ENCODE data around the gene MYO18B.

MYO18B gene

GRCh38 chr22:25898707-25899365, 156.8 kb downstream of the MYO18B start:
- Histone ChIP-seq H3K27me3 (ENCODE audit: low read length) (no peaks in the 10 kb centered on the region), H3K79me2 (ENCODE audit: insufficient read depth, low read length) (no peaks in the 10 kb centered on the region), H3K9me3 (ENCODE audit: insufficient read depth, low read length) (no peaks in the 10 kb centered on the region), H3K9ac (ENCODE audit: low read length) (no peak overlapping the region), H4K20me1 (ENCODE audit: low read depth, low read length) (no peaks in the 10 kb centered on the region), H3F3A (ENCODE audit: insufficient read depth) (no peaks in the 10 kb centered on the region), H2AFZ (ENCODE audit: low read depth, low read length, severe bottlenecking) (no peak overlapping the region), H3K27ac (ENCODE audit: low read depth, low read length) (no peak overlapping the region), H3K9me2 (replicated peaks; ENCODE audit: insufficient read depth, low read length) (no peaks in the 10 kb centered on the region), H3K4me2 (ENCODE audit: low read depth, low read length, poor library complexity, severe bottlenecking) (no peak overlapping the region), H3K36me3 (ENCODE audit: low read length) (no peaks in the 10 kb centered on the region), H3K4me3 (ENCODE audit: insufficient read depth, low read length, poor library complexity, severe bottlenecking) (no peak overlapping the region)
- peak; percentile 20 for TF ChIP-seq CTCF (IDR thresholded peaks at IDR 0.05; ENCODE audit: insufficient read depth, low read length, poor library complexity, severe bottlenecking)
- TF ChIP-seq EZH2phosphoT487 (conservative IDR thresholded peaks at IDR 0.05; ENCODE audit: low read length): no peak

DNA sequence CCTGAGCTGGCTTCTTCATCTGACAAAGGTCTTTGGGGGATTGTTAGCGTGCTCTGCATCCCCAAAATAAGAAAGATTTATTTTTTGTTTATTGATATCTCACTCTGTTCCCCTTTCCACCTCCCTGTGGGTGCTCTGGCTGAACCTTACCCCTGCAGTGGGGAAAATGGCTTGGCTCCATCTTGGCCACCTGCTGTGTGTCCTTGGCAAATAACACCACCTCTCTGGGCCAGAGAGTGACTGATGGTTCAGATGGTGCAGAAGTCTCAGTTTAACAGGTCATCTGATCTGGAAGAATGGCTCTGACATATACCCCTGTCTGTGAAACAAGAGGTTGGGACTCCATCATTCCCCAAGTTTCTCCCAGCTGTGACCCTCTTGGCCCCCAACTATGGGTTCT, 157.6 kb downstream of the MYO18B start:
- Histone ChIP-seq H2AFZ (ENCODE audit: low read depth, low read length, severe bottlenecking) (no peak overlapping the region), H3K4me3 (ENCODE audit: insufficient read depth, low read length, poor library complexity, severe bottlenecking) (no peak overlapping the region), H3K79me2 (ENCODE audit: insufficient read depth, low read length) (no peaks in the 10 kb centered on the region), H4K20me1 (ENCODE audit: low read depth, low read length) (no peaks in the 10 kb centered on the region), H3K27ac (ENCODE audit: low read depth, low read length) (no peak overlapping the region), H3K27me3 (ENCODE audit: low read length) (no peaks in the 10 kb centered on the region), H3K9me3 (ENCODE audit: insufficient read depth, low read length) (no peaks in the 10 kb centered on the region), H3F3A (ENCODE audit: insufficient read depth) (no peaks in the 10 kb centered on the region), H3K4me2 (ENCODE audit: low read depth, low read length, poor library complexity, severe bottlenecking) (no peak overlapping the region), H3K36me3 (ENCODE audit: low read length) (no peaks in the 10 kb centered on the region), H3K9ac (ENCODE audit: low read length) (no peak overlapping the region), H3K9me2 (replicated peaks; ENCODE audit: insufficient read depth, low read length) (no peaks in the 10 kb centered on the region)
- TF ChIP-seq EZH2phosphoT487 (conservative IDR thresholded peaks at IDR 0.05; ENCODE audit: low read length) (no peak), CTCF (IDR thresholded peaks at IDR 0.05; ENCODE audit: insufficient read depth, low read length, poor library complexity, severe bottlenecking) (no peak)

- Histone ChIP-seq H3K27ac (ENCODE audit: low read depth, low read length) (no peak overlapping the region), H2AFZ (ENCODE audit: low read depth, low read length, severe bottlenecking) (no peak overlapping the region), H3K9me3 (ENCODE audit: insufficient read depth, low read length) (no peaks in the 10 kb centered on the region), H3K27me3 (ENCODE audit: low read length) (no peaks in the 10 kb centered on the region), H3K9me2 (replicated peaks; ENCODE audit: insufficient read depth, low read length) (no peaks in the 10 kb centered on the region), H4K20me1 (ENCODE audit: low read depth, low read length) (no peaks in the 10 kb centered on the region), H3K36me3 (ENCODE audit: low read length) (no peaks in the 10 kb centered on the region), H3K9ac (ENCODE audit: low read length) (no peak overlapping the region), H3K4me3 (ENCODE audit: insufficient read depth, low read length, poor library complexity, severe bottlenecking) (no peak overlapping the region), H3K79me2 (ENCODE audit: insufficient read depth, low read length) (no peaks in the 10 kb centered on the region), H3K4me2 (ENCODE audit: low read depth, low read length, poor library complexity, severe bottlenecking) (no peak overlapping the region), H3F3A (ENCODE audit: insufficient read depth) (no peaks in the 10 kb centered on the region)
- no peak for TF ChIP-seq EZH2phosphoT487 (conservative IDR thresholded peaks at IDR 0.05; ENCODE audit: low read length)
- TF ChIP-seq CTCF (IDR thresholded peaks at IDR 0.05; ENCODE audit: insufficient read depth, low read length, poor library complexity, severe bottlenecking): no peak
Measured at GRCh38 chr22:25900390-25900789, 158.4 kb downstream of the MYO18B start.

Data from SU-DHL-6 (cell line).